Ovary (tissue), 9 donors: ENCODE data around the gene RNF144B. TPM values are rescaled to one million over a fixed set of nuclear protein-coding genes. Genes with fewer than 3 reads are reported as not detected.

Experiments
- DNase-seq, 5 donors: peaks; one replicate each; pipeline ENCODE4 v3.0.0-alpha.2; 2019 to 2020
- H3K27ac ChIP-seq, 2 donors: fragments of 200-600 bp; one replicate each; pipeline versions ENCODE4 v1.5.1 to v1.8.0; 2019 to 2022
- H3K27me3 ChIP-seq: fragments of 200-600 bp; one replicate; pipeline ENCODE4 v1.8.0; 2022
- H3K36me3 ChIP-seq: fragments of 200-600 bp; sonication (generic); one replicate; pipeline ENCODE4 v1.5.1; 2019
- H3K4me1 ChIP-seq: one replicate; pipeline ENCODE4 v1.8.1; 2013; ENCODE audit warnings: mild to moderate bottlenecking, moderate library complexity; ENCODE audit not compliant: insufficient read depth
- H3K4me3 ChIP-seq: fragments of 200-600 bp; sonication (generic); one replicate; pipeline ENCODE4 v1.5.1; 2017
- H3K9me3 ChIP-seq, 2 donors: fragments of 200-600 bp in 1 of 2; sonication (generic) in 1 of 2; one replicate each; pipeline versions ENCODE4 v1.5.1 to v1.8.1; 2013 to 2019; ENCODE audit warnings: mild to moderate bottlenecking in 1 of 2, moderate library complexity in 1 of 2
- CTCF ChIP-seq, 3 donors: fragments of 450-650 bp in 2 of 3; fragments of 200-600 bp in 1 of 3; IDR thresholded peaks; one replicate each; pipeline versions ENCODE4 v1.5.1 to v1.8.0; 2016 to 2022; ENCODE audit warnings: antibody characterized with exemption in 3 of 3, mild to moderate bottlenecking in 1 of 3
- EP300 ChIP-seq: sonication (generic); formaldehyde crosslinking; IDR thresholded peaks from one replicate; pipeline ENCODE4 v1.6.1; 2017; ENCODE audit warnings: antibody characterized with exemption
- POLR2A ChIP-seq: fragments of 450-650 bp; IDR thresholded peaks from one replicate; pipeline ENCODE4 v1.6.1; 2017; ENCODE audit warnings: antibody characterized with exemption, mild to moderate bottlenecking, moderate library complexity
- WGBS, 3 donors: extraction: QIAGEN DNeasy Blood & Tissue Kit in 1 of 3; methylation state at CpG; one replicate each; pipeline versions ENCODE4 v1.1.5 to v1.1.7; 2013 to 2017; 5-methylcytosine and 5-hydroxymethylcytosine counted together
- intact Hi-C, 4 donors: fragments of 100-400 bp; cut with DNase I; formaldehyde crosslinking; loops; one replicate each; pipeline versions ENCODE4 v1.11.0 to v1.15.1; 2022 to 2023
- polyA plus RNA-seq, 2 donors: library from polyadenylated mRNA; stranded (reverse); fragments of 200-250 nt in 1 of 2; fragments of 350-450 nt in 1 of 2; fragmentation: Illumina TruSeq in 1 of 2; extraction: RNeasy Lipid Tissue Mini Kit (QIAGEN cat#74804) in 1 of 2; gene quantifications; one replicate each; pipeline ENCODE4 v1.2.3, GENCODE V29; 2013 to 2014
- total RNA-seq, 7 donors: library from RNA; depleted of rRNA in 2 of 7; stranded (reverse); fragments of >200 nt in 2 of 7; fragmentation: NEBNext Ultra II Directional in 3 of 7; extraction: Animal tissue kit (Norgen Biotek cat#: 25700) in 3 of 7; gene quantifications; one replicate each; pipeline versions ENCODE4 v1.1.0 to v1.2.4, GENCODE V29; 2016 to 2023
- donor health status: DM: no; HTN: no; CAD: no; lungs with moderate emphysema.
- donor health status: DM: no; HTN: no; CAD: no.
- donor health status: Bipolar disorder and iron deficiency.
- donor health status: DM: yes; HTN: yes; CAD: no.
- donor health status: DM: no; HTN: no; CAD: no.
- donor health status: DM: yes; HTN: yes; CAD: no.

RNF144B gene
- total and polyA plus RNA-seq, 9 donors = 2.5 to 18.7 (median 4.0) TPM

- Histone ChIP-seq H3K36me3 (no peaks in the 10 kb centered on the region), H3K27me3 (no peaks in the 10 kb centered on the region), H3K4me1 (no peaks in the 10 kb centered on the region), H3K27ac (no peak overlapping the region), H3K9me3 (no peaks in the 10 kb centered on the region), H3K4me3 (no peak overlapping the region)
- intact Hi-C loops = no loop called here
- no peak for TF ChIP-seq EP300
- no peak for TF ChIP-seq CTCF (IDR thresholded peaks at IDR 0.05)
- no peak for TF ChIP-seq POLR2A
- DNase-seq = no peak
- 68 to 86% (median 72%) methylated on average over 4 of the region's 4 CpGs for WGBS, 3 donors
Observed at GRCh38 chr6:18380851-18381250, 6.3 kb upstream of the RNF144B start.

- Histone ChIP-seq H3K9me3 (no peaks in the 10 kb centered on the region), H3K27ac (no peak overlapping the region), H3K36me3 (no peaks in the 10 kb centered on the region), H3K4me3 (no peak overlapping the region), H3K4me1 (no peaks in the 10 kb centered on the region), H3K27me3 (no peaks in the 10 kb centered on the region)
- WGBS, 3 donors = 81 to 94% (median 83%) methylated on average over 2 of the region's 2 CpGs
- intact Hi-C loops = no loop called here
- TF ChIP-seq CTCF (IDR thresholded peaks at IDR 0.05) = no peak
- no peak for TF ChIP-seq EP300
- TF ChIP-seq POLR2A = no peak
- no peak for DNase-seq
Observed at GRCh38 chr6:18383441-18383840, 3.7 kb upstream of the RNF144B start.

GRCh38 chr6:18384621-18385020 is 2.5 kb upstream of the RNF144B start:
- Histone ChIP-seq H3K4me1 (no peaks in the 10 kb centered on the region), H3K36me3 (no peaks in the 10 kb centered on the region), H3K27ac (no peak overlapping the region), H3K9me3 (no peaks in the 10 kb centered on the region), H3K4me3 (no peak overlapping the region), H3K27me3 (no peaks in the 10 kb centered on the region)
- no peak for DNase-seq
- intact Hi-C loops = no loop called here
- WGBS, 3 donors = 86 to 90% (median 90%) methylated on average over 4 of the region's 4 CpGs
- no peak for TF ChIP-seq CTCF (IDR thresholded peaks at IDR 0.05)

- H3K4me1 ChIP-seq = no peaks in the 10 kb centered on the region
- intact Hi-C loops = no loop called here
- no peak for DNase-seq
- 49 to 53% (median 52%) methylated on average over 6 of the region's 6 CpGs for WGBS, 3 donors
- H3K4me3 ChIP-seq = no peak overlapping the region
- no peaks in the 10 kb centered on the region for H3K27me3 ChIP-seq
- H3K36me3 ChIP-seq = no peaks in the 10 kb centered on the region
- no peaks in the 10 kb centered on the region for H3K9me3 ChIP-seq
- TF ChIP-seq CTCF (IDR thresholded peaks at IDR 0.05) = no peak
- no peak for TF ChIP-seq EP300
- TF ChIP-seq POLR2A = no peak
- H3K27ac ChIP-seq = no peak overlapping the region
Observed at GRCh38 chr6:18386298-18386976, 713 bp upstream of the RNF144B start.
